CD8-positive, alpha-beta memory T cell (primary cell): ENCODE data around the gene CAPZA1. TPM values are rescaled to one million over a fixed set of nuclear protein-coding genes. Genes with fewer than 3 reads are reported as not detected.

ENCODE experiments used
- CTCF ChIA-PET: fragments of 350-600 bp; sonication (Branson Sonifier 250); formaldehyde crosslinking; loops from one replicate; lab custom pipeline; 2021; ENCODE audit warnings: antibody characterized with exemption; lab: Charles Lee
- POLR2A ChIA-PET: fragments of 350-600 bp; sonication (Branson Sonifier 250); formaldehyde crosslinking; loops from one replicate; lab custom pipeline; 2021; ENCODE audit warnings: antibody characterized with exemption; lab: Charles Lee
- DNase-seq, 5 donors: peaks; one replicate each; pipeline versions ENCODE4 v3.0.0 to v3.0.0-alpha.2; 2020 to 2022; ENCODE audit warnings: mixed read lengths in 1 of 5
- H3K27ac ChIP-seq: one replicate; pipeline ENCODE4 v1.7.0; 2013; ENCODE audit warnings: low read depth, mild to moderate bottlenecking, low read length, moderate library complexity
- H3K27me3 ChIP-seq: 2 replicates; pipeline ENCODE4 v1.7.0; 2013; ENCODE audit warnings: low read length, mild to moderate bottlenecking; ENCODE audit not compliant: insufficient read depth, poor library complexity, severe bottlenecking
- H3K36me3 ChIP-seq: 2 replicates; pipeline ENCODE4 v1.7.0; 2013; ENCODE audit warnings: mild to moderate bottlenecking, low read length, moderate library complexity; ENCODE audit not compliant: insufficient read depth
- H3K4me1 ChIP-seq: 2 replicates; pipeline ENCODE4 v1.7.0; 2013; ENCODE audit warnings: mild to moderate bottlenecking, low read length, moderate library complexity; ENCODE audit not compliant: insufficient read depth
- H3K4me3 ChIP-seq: 2 replicates; pipeline ENCODE4 v1.7.0; 2013; ENCODE audit warnings: mild to moderate bottlenecking, low read length
- H3K9me3 ChIP-seq: 2 replicates; pipeline ENCODE4 v1.7.0; 2013; ENCODE audit warnings: mild to moderate bottlenecking, low read length
- H3K27ac Mint-ChIP-seq, 8 donors: one replicate each; pipeline ENCODE4 v1.8.0; 2020 to 2021; ENCODE audit warnings: mixed read lengths in 8 of 8, mild to moderate bottlenecking in 6 of 8, inconsistent platforms in 3 of 8, moderate library complexity in 3 of 8
- H3K27me3 Mint-ChIP-seq, 2 donors: one replicate each; pipeline ENCODE4 v1.8.0; 2020 to 2021; ENCODE audit warnings: mixed read lengths in 2 of 2, mild to moderate bottlenecking in 1 of 2, moderate library complexity in 1 of 2
- H3K36me3 Mint-ChIP-seq, 3 donors: one replicate each; pipeline ENCODE4 v1.8.0; 2020 to 2021; ENCODE audit warnings: mixed read lengths in 3 of 3, inconsistent platforms in 1 of 3, mild to moderate bottlenecking in 1 of 3
- H3K4me1 Mint-ChIP-seq, 3 donors: one replicate each; pipeline ENCODE4 v1.8.0; 2020 to 2021; ENCODE audit warnings: mixed read lengths in 3 of 3, inconsistent platforms in 1 of 3, mild to moderate bottlenecking in 1 of 3
- H3K4me3 Mint-ChIP-seq, 7 donors: one replicate each; pipeline ENCODE4 v1.8.0; 2020 to 2021; ENCODE audit warnings: mixed read lengths in 7 of 7, mild to moderate bottlenecking in 6 of 7, moderate library complexity in 4 of 7, inconsistent platforms in 2 of 7
- H3K9me3 Mint-ChIP-seq, 5 donors: one replicate each; pipeline ENCODE4 v1.8.0; 2020 to 2022; ENCODE audit warnings: mixed read lengths in 5 of 5, mild to moderate bottlenecking in 3 of 5, moderate library complexity in 2 of 5, inconsistent platforms in 1 of 5
- polyA plus RNA-seq: library from polyadenylated mRNA; unstranded; fragments of 300-500 nt; fragmentation: Illumina TruSeq; gene quantifications from one replicate; pipeline ENCODE4 v1.2.3, GENCODE V29; 2021
- total RNA-seq, 2 experiments: library from RNA; stranded (reverse); gene quantifications; one replicate each; pipeline ENCODE4 v1.2.3, GENCODE V29; 2021

Gene CAPZA1
- total and polyA plus RNA-seq, 3 experiments from 2014 or later: 212 to 266 (median 255) TPM

DNA sequence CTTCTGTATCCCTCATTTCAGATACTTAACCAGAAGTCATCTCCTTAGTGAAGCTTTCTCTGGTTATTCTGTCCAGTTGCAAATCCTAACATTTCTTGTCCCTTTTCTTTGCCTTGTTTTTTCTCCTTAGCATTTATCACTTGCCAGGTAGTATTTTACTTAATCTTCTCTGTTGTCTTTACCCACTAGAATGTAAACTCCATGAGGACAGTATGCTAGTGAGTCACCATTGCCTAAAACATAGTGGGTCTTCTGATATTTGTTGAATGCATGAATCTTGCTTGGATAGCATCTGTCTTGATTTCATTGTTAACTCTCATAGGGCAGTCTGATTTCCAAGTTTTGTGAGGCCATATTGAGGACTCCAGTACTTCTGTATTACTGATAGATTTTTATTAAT is 9.6 kb downstream of the CAPZA1 start:
- peak overlapping the region in 6 of 7 donors; percentile 6 to 77 (median 8) for H3K4me3 Mint-ChIP-seq
- no peaks in the 10 kb centered on the region for H3K9me3 ChIP-seq
- no peak for DNase-seq
- peaks cover 3% of the 10 kb centered on the region for H3K36me3 ChIP-seq
- no peaks in the 10 kb centered on the region for H3K27me3 ChIP-seq
- ChIA-PET CTCF (no interaction called here), POLR2A (no interaction called here)
- H3K4me1 Mint-ChIP-seq: peaks cover 85 to 96% (median 96%) of the 10 kb centered on the region in 3 donors
- no peak overlapping the region for H3K27ac ChIP-seq
- H3K4me1 ChIP-seq: peaks cover 89% of the 10 kb centered on the region
- no peak overlapping the region for H3K4me3 ChIP-seq
- no peaks in the 10 kb centered on the region for H3K27me3 Mint-ChIP-seq
- H3K27ac Mint-ChIP-seq: peak overlapping the region; percentile 1 to 76 (median 57)
- no peaks in the 10 kb centered on the region for H3K9me3 Mint-ChIP-seq
- H3K36me3 Mint-ChIP-seq: peaks cover 0 to 74% (median 19%) of the 10 kb centered on the region in 3 donors

GRCh38 chr1:112633628-112634027 is 14.0 kb downstream of the CAPZA1 start:
- peak overlapping the region; percentile 0 to 44 (median 20) for H3K4me3 Mint-ChIP-seq
- peaks cover 78 to 91% (median 90%) of the 10 kb centered on the region in 3 donors for H3K4me1 Mint-ChIP-seq
- DNase-seq: no peak
- H3K4me1 ChIP-seq: peaks cover 66% of the 10 kb centered on the region
- no peaks in the 10 kb centered on the region for H3K9me3 Mint-ChIP-seq
- ChIA-PET CTCF (no interaction called here), POLR2A (no interaction called here)
- no peak overlapping the region for H3K27ac ChIP-seq
- H3K27me3 ChIP-seq: no peaks in the 10 kb centered on the region
- H3K27ac Mint-ChIP-seq: peak overlapping the region in 7 of 8 donors; percentile 34 to 88 (median 70)
- no peaks in the 10 kb centered on the region for H3K9me3 ChIP-seq
- no peak overlapping the region for H3K4me3 ChIP-seq
- no peaks in the 10 kb centered on the region for H3K27me3 Mint-ChIP-seq
- no peaks in the 10 kb centered on the region for H3K36me3 ChIP-seq
- H3K36me3 Mint-ChIP-seq: peaks cover 0 to 44% (median 19%) of the 10 kb centered on the region in 3 donors

DNA sequence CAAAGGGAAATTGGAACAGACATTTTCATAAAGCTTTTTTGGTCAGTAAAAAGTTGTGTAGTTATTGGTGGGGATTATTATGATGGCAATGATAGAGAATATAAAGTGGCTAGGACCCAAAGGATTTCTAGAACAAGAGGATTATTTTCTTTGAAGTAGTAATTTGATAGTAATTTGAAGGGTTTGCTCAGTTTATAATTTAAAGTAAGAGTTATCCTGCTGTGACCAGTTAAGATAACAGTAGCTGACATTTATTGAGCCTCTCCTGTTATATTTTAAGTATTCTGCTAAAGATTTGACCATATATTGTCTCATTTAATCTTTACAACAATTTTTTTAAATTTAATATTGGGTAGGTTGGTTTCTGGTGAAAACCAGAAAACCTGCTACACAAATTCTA is 14.7 kb downstream of the CAPZA1 start:
- H3K36me3 ChIP-seq: no peaks in the 10 kb centered on the region
- POLR2A ChIA-PET: no interaction called here
- H3K4me1 ChIP-seq: peaks cover 59% of the 10 kb centered on the region

DNA sequence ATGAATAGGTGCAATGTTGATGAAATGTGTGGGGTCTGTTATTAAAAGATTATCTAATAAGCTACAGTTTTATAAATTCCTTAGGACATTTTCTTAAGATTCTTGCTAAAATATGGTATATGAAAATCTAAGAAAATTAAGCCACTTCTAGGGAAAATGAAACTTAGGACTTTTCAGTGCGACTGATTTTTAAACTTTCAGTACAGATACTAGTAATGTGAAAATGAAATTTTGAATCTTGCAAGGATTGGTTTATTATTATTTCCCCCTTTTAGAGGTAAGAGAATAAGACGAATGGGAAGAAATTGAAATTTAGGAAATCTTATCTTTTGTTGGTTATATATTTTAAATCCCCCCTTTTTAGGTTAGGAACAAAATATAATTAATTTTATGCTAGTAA is 16.4 kb downstream of the CAPZA1 start:
- Mint-ChIP-seq H3K27me3 (no peaks in the 10 kb centered on the region), H3K27ac (peak overlapping the region; percentile 26 to 95 (median 88)), H3K4me1 (peaks cover 64 to 78% (median 74%) of the 10 kb centered on the region in 3 donors), H3K9me3 (no peaks in the 10 kb centered on the region), H3K36me3 (peaks cover 0 to 30% (median 10%) of the 10 kb centered on the region in 3 donors), H3K4me3 (peak overlapping the region in 6 of 7 donors; percentile 58 to 88 (median 62))
- CTCF ChIA-PET: interaction anchor here (1.3 kb wide), 1 partner anchor 35 kb away, joined by 4 read pairs; no protein-coding TSS in a partner anchor
- Histone ChIP-seq H3K4me3 (no peak overlapping the region), H3K27ac (no peak overlapping the region), H3K36me3 (no peaks in the 10 kb centered on the region), H3K4me1 (peaks cover 48% of the 10 kb centered on the region), H3K27me3 (no peaks in the 10 kb centered on the region), H3K9me3 (no peaks in the 10 kb centered on the region)
- POLR2A ChIA-PET: interaction anchor here (0.6 to 0.8 kb wide), 2 partner anchors 17 to 39 kb away, joined by 3 read pairs; no protein-coding TSS in a partner anchor
- no peak for DNase-seq

More for the DNA sequence above, 14.7 kb downstream of the CAPZA1 start:
- CTCF ChIA-PET: no interaction called here
- Mint-ChIP-seq H3K4me1 (peaks cover 74 to 88% (median 87%) of the 10 kb centered on the region in 3 donors), H3K27ac (peak overlapping the region; percentile 13 to 88 (median 58)), H3K9me3 (no peaks in the 10 kb centered on the region), H3K27me3 (no peaks in the 10 kb centered on the region), H3K4me3 (peak overlapping the region in 4 of 7 donors; percentile 0 to 44 (median 20)), H3K36me3 (peaks cover 0 to 41% (median 15%) of the 10 kb centered on the region in 3 donors)
- Histone ChIP-seq H3K27ac (no peak overlapping the region), H3K9me3 (no peaks in the 10 kb centered on the region), H3K27me3 (no peaks in the 10 kb centered on the region), H3K4me3 (no peak overlapping the region)
- no peak for DNase-seq

GRCh38 chr1:112636597-112637253 is 17.1 kb downstream of the CAPZA1 start:
- peak overlapping the region; percentile 2 to 66 (median 25) for H3K4me3 Mint-ChIP-seq
- H3K9me3 Mint-ChIP-seq: no peaks in the 10 kb centered on the region
- Histone ChIP-seq H3K27me3 (no peaks in the 10 kb centered on the region), H3K36me3 (no peaks in the 10 kb centered on the region), H3K9me3 (no peaks in the 10 kb centered on the region), H3K27ac (peak overlapping the region; percentile 2), H3K4me1 (peaks cover 42% of the 10 kb centered on the region), H3K4me3 (no peak overlapping the region)
- no peak for DNase-seq
- POLR2A ChIA-PET: interaction anchor here (0.8 kb wide), 1 partner anchor 38 kb away, joined by 3 read pairs; no protein-coding TSS in a partner anchor
- CTCF ChIA-PET: interaction anchor here (0.6 to 1.3 kb wide), 2 partner anchors 26 to 34 kb away, joined by 3 to 4 read pairs; no protein-coding TSS in a partner anchor
- peaks cover 60 to 75% (median 73%) of the 10 kb centered on the region in 3 donors for H3K4me1 Mint-ChIP-seq
- peak overlapping the region; percentile 41 to 89 (median 78) for H3K27ac Mint-ChIP-seq
- peaks cover 0 to 23% (median 10%) of the 10 kb centered on the region in 3 donors for H3K36me3 Mint-ChIP-seq
- H3K27me3 Mint-ChIP-seq: no peaks in the 10 kb centered on the region

DNA sequence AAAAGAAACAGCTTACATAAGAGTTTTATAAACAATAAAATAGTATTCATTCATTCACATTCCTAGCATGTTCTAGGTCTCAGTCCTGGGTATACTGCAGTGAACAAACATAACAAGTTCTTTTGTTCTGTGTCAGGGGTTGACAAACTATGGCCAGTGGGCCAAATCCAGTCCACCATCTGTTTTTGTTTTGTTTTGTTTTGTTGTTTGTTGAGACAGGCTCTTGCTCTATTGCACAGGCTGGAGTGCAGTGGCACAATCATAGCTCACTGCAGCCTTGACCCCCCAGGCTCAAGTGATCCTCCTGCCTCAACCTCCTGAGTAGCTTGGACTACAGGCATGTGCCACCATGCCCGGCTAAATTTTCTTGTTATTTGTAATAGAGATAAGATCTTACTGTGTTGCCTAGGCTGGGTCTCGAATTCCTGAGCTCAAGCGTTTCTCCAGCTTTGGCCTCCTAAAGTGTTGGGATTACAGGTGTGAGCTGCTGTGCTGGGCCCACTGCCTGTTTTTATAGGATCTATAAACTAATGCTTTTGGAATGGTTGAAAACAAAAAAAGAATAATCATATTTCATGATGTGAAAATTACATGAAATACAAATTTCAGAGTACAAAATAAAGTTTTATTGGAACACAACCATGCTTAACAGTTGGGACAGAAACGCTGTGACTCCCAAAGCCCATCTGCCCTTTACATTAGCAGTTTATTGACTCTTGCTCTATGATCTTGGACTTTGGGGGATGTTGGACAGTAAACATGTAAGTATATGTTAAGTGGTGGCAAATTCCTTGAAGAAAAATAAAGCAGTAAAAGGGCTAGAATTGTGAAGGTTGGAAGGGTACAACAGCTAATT is 17.9 kb downstream of the CAPZA1 start:
- Mint-ChIP-seq H3K27ac (peak overlapping the region; percentile 60 to 89 (median 81)), H3K36me3 (peaks cover 0 to 21% (median 11%) of the 10 kb centered on the region in 3 donors), H3K27me3 (no peaks in the 10 kb centered on the region), H3K4me1 (peaks cover 60 to 75% (median 73%) of the 10 kb centered on the region in 3 donors), H3K9me3 (no peaks in the 10 kb centered on the region), H3K4me3 (peak overlapping the region in 5 of 7 donors; percentile 2 to 66 (median 9))
- no peaks in the 10 kb centered on the region for H3K9me3 ChIP-seq
- ChIA-PET POLR2A (no interaction called here), CTCF (interaction anchor here (0.6 kb wide), 1 partner anchor 25 kb away, joined by 3 read pairs; no protein-coding TSS in a partner anchor)
- no peak overlapping the region for H3K27ac ChIP-seq
- H3K4me3 ChIP-seq: no peak overlapping the region
- no peak for DNase-seq
- H3K4me1 ChIP-seq: peaks cover 35% of the 10 kb centered on the region
- no peaks in the 10 kb centered on the region for H3K27me3 ChIP-seq
- H3K36me3 ChIP-seq: no peaks in the 10 kb centered on the region

GRCh38 chr1:112638110-112638428 is 18.4 kb downstream of the CAPZA1 start:
- DNase-seq: no peak
- no peaks in the 10 kb centered on the region for H3K27me3 ChIP-seq
- H3K27me3 Mint-ChIP-seq: no peaks in the 10 kb centered on the region
- H3K9me3 Mint-ChIP-seq: no peaks in the 10 kb centered on the region
- H3K36me3 Mint-ChIP-seq: peaks cover 0 to 21% (median 12%) of the 10 kb centered on the region in 3 donors
- H3K4me1 ChIP-seq: peaks cover 30% of the 10 kb centered on the region
- ChIA-PET CTCF (no interaction called here), POLR2A (no interaction called here)
- H3K27ac ChIP-seq: no peak overlapping the region
- H3K9me3 ChIP-seq: no peaks in the 10 kb centered on the region
- H3K4me1 Mint-ChIP-seq: peaks cover 61 to 75% (median 73%) of the 10 kb centered on the region in 3 donors
- no peak overlapping the region for H3K4me3 ChIP-seq
- no peaks in the 10 kb centered on the region for H3K36me3 ChIP-seq
- peak overlapping the region in 3 of 7 donors; percentile 1 to 14 (median 5) for H3K4me3 Mint-ChIP-seq
- H3K27ac Mint-ChIP-seq: peak overlapping the region in 7 of 8 donors; percentile 18 to 88 (median 81)
